WTC11 (cell line): ENCODE data around the gene FBN2. TPM values are rescaled to one million over a fixed set of nuclear protein-coding genes. Genes with fewer than 3 reads are reported as not detected.

Experiments
- ATAC-seq: fragments of 200-7000 bp; cut with Tn5 transposase; 2 replicates; pipeline ENCODE4 v1.10.0; 2021; ENCODE audit warnings: mild to moderate bottlenecking, moderate library complexity
- CTCF ChIA-PET: fragments of 300-600 bp; sonication (Branson Sonifier 250); formaldehyde crosslinking; loops from one replicate; lab custom pipeline; 2021; ENCODE audit warnings: antibody characterized with exemption; lab: Charles Lee
- POLR2A ChIA-PET: fragments of 350-600 bp; sonication (Branson Sonifier 250); formaldehyde crosslinking; loops from one replicate; lab custom pipeline; 2021; ENCODE audit warnings: antibody characterized with exemption; lab: Charles Lee
- DNase-seq: peaks from one replicate; pipeline ENCODE4 v3.0.0; 2021; ENCODE audit warnings: low spot score
- H3K27ac Mint-ChIP-seq: 2 replicates; pipeline ENCODE4 v1.8.0; 2021; ENCODE audit warnings: mixed read lengths
- H3K27me3 Mint-ChIP-seq: 2 replicates; pipeline ENCODE4 v1.8.0; 2021; ENCODE audit warnings: low read depth, mild to moderate bottlenecking, moderate library complexity, mixed read lengths
- H3K36me3 Mint-ChIP-seq: 2 replicates; pipeline ENCODE4 v1.8.0; 2021; ENCODE audit warnings: mixed read lengths
- H3K4me1 Mint-ChIP-seq: 2 replicates; pipeline ENCODE4 v1.8.0; 2022; ENCODE audit warnings: mixed read lengths
- H3K4me3 Mint-ChIP-seq: 2 replicates; pipeline ENCODE4 v1.8.0; 2021; ENCODE audit warnings: mild to moderate bottlenecking, moderate library complexity, mixed read lengths
- H3K9me3 Mint-ChIP-seq: 2 replicates; pipeline ENCODE4 v1.8.0; 2021; ENCODE audit warnings: mixed read lengths
- AFF4 ChIP-seq: sonication (generic); formaldehyde crosslinking; IDR thresholded peaks from 2 replicates; pipeline ENCODE4 v1.8.1; 2023; ENCODE audit warnings: mild to moderate bottlenecking, missing genetic modification reagents, borderline replicate concordance
- FOXJ3 ChIP-seq: sonication (generic); formaldehyde crosslinking; IDR thresholded peaks from 2 replicates; pipeline ENCODE4 v1.9.0; 2021; ENCODE audit warnings: missing genetic modification reagents, mild to moderate bottlenecking, borderline replicate concordance
- FOXP1 ChIP-seq: sonication (generic); formaldehyde crosslinking; IDR thresholded peaks from 2 replicates; pipeline ENCODE4 v1.8.0; 2022; ENCODE audit warnings: missing genetic modification reagents, mild to moderate bottlenecking, moderate library complexity, borderline replicate concordance
- GTF2I ChIP-seq: fragments of 250-450 bp; sonication (Bioruptor Pico); conservative IDR thresholded peaks from 2 replicates; pipeline ENCODE4 v1.4.0; 2021; ENCODE audit warnings: mild to moderate bottlenecking
- JUN ChIP-seq: sonication (generic); formaldehyde crosslinking; IDR thresholded peaks from 2 replicates; pipeline ENCODE4 v1.8.0; 2023; ENCODE audit warnings: mild to moderate bottlenecking, missing genetic modification reagents
- MLX ChIP-seq: sonication (generic); formaldehyde crosslinking; IDR thresholded peaks from 2 replicates; pipeline ENCODE4 v1.8.1; 2023; ENCODE audit warnings: mild to moderate bottlenecking, missing genetic modification reagents, moderate library complexity
- MXD4 ChIP-seq: fragments of 250-450 bp; sonication (Bioruptor Pico); IDR thresholded peaks from 2 replicates; pipeline ENCODE4 v1.8.0; 2021; ENCODE audit warnings: mild to moderate bottlenecking, moderate library complexity, borderline replicate concordance
- NR1H2 ChIP-seq: sonication (generic); formaldehyde crosslinking; IDR thresholded peaks from 2 replicates; pipeline ENCODE4 v1.9.0; 2021; ENCODE audit warnings: mild to moderate bottlenecking, moderate library complexity, missing genetic modification reagents
- NR3C1 ChIP-seq: sonication (generic); formaldehyde crosslinking; conservative IDR thresholded peaks from 2 replicates; pipeline ENCODE4 v1.8.1; 2023; ENCODE audit warnings: low read depth, mild to moderate bottlenecking, missing genetic modification reagents
- OVOL2 ChIP-seq: fragments of 250-450 bp; sonication (Bioruptor Pico); IDR thresholded peaks from 2 replicates; pipeline ENCODE4 v1.9.0; 2021; ENCODE audit warnings: mild to moderate bottlenecking, borderline replicate concordance
- RORB ChIP-seq: fragments of 250-450 bp; sonication (Bioruptor Pico); IDR thresholded peaks from 2 replicates; pipeline ENCODE4 v1.9.0; 2021; ENCODE audit warnings: mild to moderate bottlenecking
- SOX15 ChIP-seq: fragments of 250-450 bp; sonication (Bioruptor Pico); IDR thresholded peaks from 2 replicates; pipeline ENCODE4 v1.9.0; 2021; ENCODE audit warnings: mild to moderate bottlenecking
- ZNF138 ChIP-seq: sonication (generic); formaldehyde crosslinking; conservative IDR thresholded peaks from 2 replicates; pipeline ENCODE4 v1.8.1; 2022; ENCODE audit warnings: mild to moderate bottlenecking, moderate library complexity, missing genetic modification reagents
- ZNF396 ChIP-seq: fragments of 250-450 bp; sonication (Bioruptor Pico); IDR thresholded peaks from 2 replicates; pipeline ENCODE4 v1.8.0; 2021; ENCODE audit warnings: mild to moderate bottlenecking, moderate library complexity, borderline replicate concordance
- ZNF671 ChIP-seq: fragments of 250-450 bp; sonication (Bioruptor Pico); IDR thresholded peaks from 2 replicates; pipeline ENCODE4 v1.8.0; 2021; ENCODE audit warnings: mild to moderate bottlenecking
- total RNA-seq: library from RNA; stranded (reverse); gene quantifications from 3 replicates; pipeline ENCODE4 v1.2.3, GENCODE V29; 2021
- TF ChIP-seq, protein P1 (sequence below): fragments of 250-450 bp; sonication (Bioruptor Pico); IDR thresholded peaks from 2 replicates; pipeline ENCODE4 v1.9.0; 2021; ENCODE audit warnings: mild to moderate bottlenecking
- TF ChIP-seq, protein P2 (sequence below): sonication (generic); formaldehyde crosslinking; conservative IDR thresholded peaks from 2 replicates; pipeline ENCODE4 v1.8.1; 2023; ENCODE audit warnings: mild to moderate bottlenecking, low read depth, missing genetic modification reagents, moderate library complexity
- TF ChIP-seq, protein P3 (sequence below): sonication (generic); formaldehyde crosslinking; IDR thresholded peaks from 2 replicates; pipeline ENCODE4 v1.8.0; 2022; ENCODE audit warnings: mild to moderate bottlenecking, missing genetic modification reagents
- TF ChIP-seq, protein P4 (sequence below): sonication (generic); formaldehyde crosslinking; conservative IDR thresholded peaks from 2 replicates; pipeline ENCODE4 v1.8.1; 2022; ENCODE audit warnings: mild to moderate bottlenecking, missing genetic modification reagents
- TF ChIP-seq, protein P5 (sequence below): sonication (generic); formaldehyde crosslinking; IDR thresholded peaks from 2 replicates; pipeline ENCODE4 v1.8.1; 2022; ENCODE audit warnings: mild to moderate bottlenecking, moderate library complexity, missing genetic modification reagents
- TF ChIP-seq, protein P6 (sequence below): sonication (generic); formaldehyde crosslinking; IDR thresholded peaks from 2 replicates; pipeline ENCODE4 v1.8.0; 2022; ENCODE audit warnings: mild to moderate bottlenecking, missing genetic modification reagents
- TF ChIP-seq, protein P7 (sequence below): sonication (generic); formaldehyde crosslinking; IDR thresholded peaks from 2 replicates; pipeline ENCODE4 v1.8.1; 2023; ENCODE audit warnings: mild to moderate bottlenecking, missing genetic modification reagents

Gene FBN2
- total RNA-seq, 1 experiment from 2014 or later, result 56.7 TPM

DNA sequence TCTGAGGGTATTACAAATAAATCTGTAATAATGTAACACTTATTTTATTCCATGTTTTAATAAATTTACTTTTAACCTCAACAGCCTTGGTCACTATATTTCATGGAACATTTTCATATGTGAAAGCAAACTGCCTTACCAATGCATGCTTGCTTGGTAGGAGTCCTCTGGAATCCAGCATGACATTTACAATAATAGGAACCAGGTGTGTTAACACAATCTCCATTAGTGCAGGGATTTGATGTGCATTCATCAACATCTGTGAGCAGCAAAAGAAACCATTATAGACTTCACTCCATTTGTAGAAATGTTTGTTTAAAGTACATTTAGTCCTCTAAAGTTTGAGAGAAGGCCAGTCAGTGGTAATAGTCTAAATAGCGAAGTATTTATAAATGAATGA lies 159.4 kb downstream of the FBN2 start (continued):
- TF ChIP-seq, protein P1, sequence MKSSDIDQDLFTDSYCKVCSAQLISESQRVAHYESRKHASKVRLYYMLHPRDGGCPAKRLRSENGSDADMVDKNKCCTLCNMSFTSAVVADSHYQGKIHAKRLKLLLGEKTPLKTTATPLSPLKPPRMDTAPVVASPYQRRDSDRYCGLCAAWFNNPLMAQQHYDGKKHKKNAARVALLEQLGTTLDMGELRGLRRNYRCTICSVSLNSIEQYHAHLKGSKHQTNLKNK (CRISPR knock-in tag), result no peak
- TF ChIP-seq, protein P2, sequence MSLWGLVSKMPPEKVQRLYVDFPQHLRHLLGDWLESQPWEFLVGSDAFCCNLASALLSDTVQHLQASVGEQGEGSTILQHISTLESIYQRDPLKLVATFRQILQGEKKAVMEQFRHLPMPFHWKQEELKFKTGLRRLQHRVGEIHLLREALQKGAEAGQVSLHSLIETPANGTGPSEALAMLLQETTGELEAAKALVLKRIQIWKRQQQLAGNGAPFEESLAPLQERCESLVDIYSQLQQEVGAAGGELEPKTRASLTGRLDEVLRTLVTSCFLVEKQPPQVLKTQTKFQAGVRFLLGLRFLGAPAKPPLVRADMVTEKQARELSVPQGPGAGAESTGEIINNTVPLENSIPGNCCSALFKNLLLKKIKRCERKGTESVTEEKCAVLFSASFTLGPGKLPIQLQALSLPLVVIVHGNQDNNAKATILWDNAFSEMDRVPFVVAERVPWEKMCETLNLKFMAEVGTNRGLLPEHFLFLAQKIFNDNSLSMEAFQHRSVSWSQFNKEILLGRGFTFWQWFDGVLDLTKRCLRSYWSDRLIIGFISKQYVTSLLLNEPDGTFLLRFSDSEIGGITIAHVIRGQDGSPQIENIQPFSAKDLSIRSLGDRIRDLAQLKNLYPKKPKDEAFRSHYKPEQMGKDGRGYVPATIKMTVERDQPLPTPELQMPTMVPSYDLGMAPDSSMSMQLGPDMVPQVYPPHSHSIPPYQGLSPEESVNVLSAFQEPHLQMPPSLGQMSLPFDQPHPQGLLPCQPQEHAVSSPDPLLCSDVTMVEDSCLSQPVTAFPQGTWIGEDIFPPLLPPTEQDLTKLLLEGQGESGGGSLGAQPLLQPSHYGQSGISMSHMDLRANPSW (CRISPR knock-in tag), result no peak

- CTCF ChIA-PET, result no interaction called here
- Mint-ChIP-seq H3K36me3 (no peaks in the 10 kb centered on the region), H3K27me3 (no peaks in the 10 kb centered on the region), H3K4me1 (no peaks in the 10 kb centered on the region), H3K4me3 (no peak overlapping the region), H3K27ac (no peak overlapping the region), H3K9me3 (no peaks in the 10 kb centered on the region)
- POLR2A ChIA-PET, result no interaction called here
- no peak for DNase-seq
- no peak for ATAC-seq
- no peak for TF ChIP-seq GTF2I (CRISPR knock-in tag)
- no peak for TF ChIP-seq NR3C1 (CRISPR knock-in tag)
- TF ChIP-seq SOX15 (CRISPR knock-in tag), result no peak
- TF ChIP-seq OVOL2 (CRISPR knock-in tag), result no peak
- no peak for TF ChIP-seq ZNF396 (CRISPR knock-in tag)
- TF ChIP-seq FOXP1 (CRISPR knock-in tag), result no peak
- TF ChIP-seq MXD4 (CRISPR knock-in tag), result no peak
- TF ChIP-seq, protein P3, sequence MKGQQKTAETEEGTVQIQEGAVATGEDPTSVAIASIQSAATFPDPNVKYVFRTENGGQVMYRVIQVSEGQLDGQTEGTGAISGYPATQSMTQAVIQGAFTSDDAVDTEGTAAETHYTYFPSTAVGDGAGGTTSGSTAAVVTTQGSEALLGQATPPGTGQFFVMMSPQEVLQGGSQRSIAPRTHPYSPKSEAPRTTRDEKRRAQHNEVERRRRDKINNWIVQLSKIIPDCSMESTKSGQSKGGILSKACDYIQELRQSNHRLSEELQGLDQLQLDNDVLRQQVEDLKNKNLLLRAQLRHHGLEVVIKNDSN (CRISPR knock-in tag), result no peak
- no peak for TF ChIP-seq MLX (CRISPR knock-in tag)
- TF ChIP-seq, protein P4, sequence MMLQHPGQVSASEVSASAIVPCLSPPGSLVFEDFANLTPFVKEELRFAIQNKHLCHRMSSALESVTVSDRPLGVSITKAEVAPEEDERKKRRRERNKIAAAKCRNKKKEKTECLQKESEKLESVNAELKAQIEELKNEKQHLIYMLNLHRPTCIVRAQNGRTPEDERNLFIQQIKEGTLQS (CRISPR knock-in tag), result no peak
- TF ChIP-seq, protein P5, sequence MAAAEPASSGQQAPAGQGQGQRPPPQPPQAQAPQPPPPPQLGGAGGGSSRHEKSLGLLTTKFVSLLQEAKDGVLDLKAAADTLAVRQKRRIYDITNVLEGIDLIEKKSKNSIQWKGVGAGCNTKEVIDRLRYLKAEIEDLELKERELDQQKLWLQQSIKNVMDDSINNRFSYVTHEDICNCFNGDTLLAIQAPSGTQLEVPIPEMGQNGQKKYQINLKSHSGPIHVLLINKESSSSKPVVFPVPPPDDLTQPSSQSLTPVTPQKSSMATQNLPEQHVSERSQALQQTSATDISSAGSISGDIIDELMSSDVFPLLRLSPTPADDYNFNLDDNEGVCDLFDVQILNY (CRISPR knock-in tag), result no peak
- no peak for TF ChIP-seq ZNF671 (CRISPR knock-in tag)
- TF ChIP-seq, protein P6, sequence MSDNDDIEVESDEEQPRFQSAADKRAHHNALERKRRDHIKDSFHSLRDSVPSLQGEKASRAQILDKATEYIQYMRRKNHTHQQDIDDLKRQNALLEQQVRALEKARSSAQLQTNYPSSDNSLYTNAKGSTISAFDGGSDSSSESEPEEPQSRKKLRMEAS (CRISPR knock-in tag), result no peak
- TF ChIP-seq, protein P7, sequence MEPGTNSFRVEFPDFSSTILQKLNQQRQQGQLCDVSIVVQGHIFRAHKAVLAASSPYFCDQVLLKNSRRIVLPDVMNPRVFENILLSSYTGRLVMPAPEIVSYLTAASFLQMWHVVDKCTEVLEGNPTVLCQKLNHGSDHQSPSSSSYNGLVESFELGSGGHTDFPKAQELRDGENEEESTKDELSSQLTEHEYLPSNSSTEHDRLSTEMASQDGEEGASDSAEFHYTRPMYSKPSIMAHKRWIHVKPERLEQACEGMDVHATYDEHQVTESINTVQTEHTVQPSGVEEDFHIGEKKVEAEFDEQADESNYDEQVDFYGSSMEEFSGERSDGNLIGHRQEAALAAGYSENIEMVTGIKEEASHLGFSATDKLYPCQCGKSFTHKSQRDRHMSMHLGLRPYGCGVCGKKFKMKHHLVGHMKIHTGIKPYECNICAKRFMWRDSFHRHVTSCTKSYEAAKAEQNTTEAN (CRISPR knock-in tag), result no peak
- no peak for TF ChIP-seq AFF4 (CRISPR knock-in tag)
- TF ChIP-seq RORB, result no peak
- TF ChIP-seq FOXJ3 (CRISPR knock-in tag), result no peak
- no peak for TF ChIP-seq JUN (CRISPR knock-in tag)
- TF ChIP-seq NR1H2 (CRISPR knock-in tag), result no peak
- TF ChIP-seq ZNF138 (CRISPR knock-in tag), result no peak
These were observed 159.8 kb downstream of the FBN2 start for GRCh38 chr5:128378196-128378595.
